Psoas muscle (tissue), 8 donors: ENCODE data around the gene PRSS57. TPM values are rescaled to one million over a fixed set of nuclear protein-coding genes. Genes with fewer than 3 reads are reported as not detected.
"Not testable (repeated sequence)": the region's sequence is repeated elsewhere in the genome, so short reads cannot be mapped to it uniquely, and the experiment has no call there.

Experiments used
- ATAC-seq, 4 donors: fragments of 200-7000 bp; cut with Tn5 transposase; one replicate each; pipeline ENCODE4 v1.9.1; 2020; ENCODE audit warnings: moderate library complexity in 3 of 4, mild to moderate bottlenecking in 2 of 4
- DNase-seq, 2 donors: peaks; one replicate each; pipeline ENCODE4 v3.0.0-alpha.2; 2020
- H3K27ac ChIP-seq: fragments of 200-600 bp; one replicate; pipeline ENCODE4 v1.8.0; 2022
- H3K27me3 ChIP-seq, 3 donors: fragments of 200-600 bp in 1 of 3; one replicate each; pipeline versions ENCODE4 v1.6.1 to v1.8.0; 2013 to 2022; ENCODE audit warnings: low read length in 2 of 3, mild to moderate bottlenecking in 2 of 3, moderate library complexity in 1 of 3; ENCODE audit not compliant: insufficient read depth in 3 of 3
- H3K36me3 ChIP-seq, 2 donors: fragments of 200-600 bp in 1 of 2; one replicate each; pipeline versions ENCODE4 v1.6.1 to v1.8.0; 2013 to 2022; ENCODE audit warnings: low read depth in 1 of 2, mild to moderate bottlenecking in 1 of 2, moderate library complexity in 1 of 2; ENCODE audit not compliant: insufficient read depth in 1 of 2
- H3K4me1 ChIP-seq: fragments of 200-600 bp; one replicate; pipeline ENCODE4 v1.8.0; 2022
- H3K4me3 ChIP-seq: fragments of 200-600 bp; one replicate; pipeline ENCODE4 v1.8.0; 2022; ENCODE audit warnings: mild to moderate bottlenecking
- H3K9me3 ChIP-seq: fragments of 200-600 bp; one replicate; pipeline ENCODE4 v1.8.0; 2022
- WGBS, 3 donors: extraction: QIAGEN DNeasy Blood & Tissue Kit; methylation state at CpG; one replicate each; pipeline versions ENCODE4 v1.1.6 to v1.1.7; 2013; 5-methylcytosine and 5-hydroxymethylcytosine counted together
- intact Hi-C, 2 donors: fragments of 100-400 bp; cut with DNase I; formaldehyde crosslinking; loops; one replicate each; pipeline versions ENCODE4 v1.11.0 to v1.14.2; 2022
- polyA plus RNA-seq, 3 donors: library from polyadenylated mRNA; stranded (reverse); fragments of 200-250 nt; gene quantifications; one replicate each; pipeline ENCODE4 v1.2.3, GENCODE V29; 2013
- total RNA-seq, 4 donors: library from RNA; stranded (reverse); fragmentation: NEBNext Ultra II Directional in 2 of 4; extraction: Animal tissue kit (Norgen Biotek cat#: 25700) in 2 of 4; gene quantifications; one replicate each; pipeline versions ENCODE4 v1.2.1 to v1.2.4, GENCODE V29; 2021 to 2023
- TF ChIP-seq, protein P1 (sequence below): fragments of 200-600 bp; IDR thresholded peaks from one replicate; pipeline ENCODE4 v1.8.0; 2022; ENCODE audit warnings: antibody characterized with exemption
- donor health status: healthy with polysubstance abuse.
- donor health status: DM: no; HTN: no; CAD: no; lungs with moderate emphysema.
- donor health status: Bipolar disorder and iron deficiency.
- donor health status: healthy.
- donor health status: DM: yes; HTN: yes; CAD: no.
- donor health status: DM: no; HTN: no; CAD: no.
- donor health status: DM: no; HTN: no; CAD: no.
- donor health status: DM: yes; HTN: yes; CAD: no.

The PRSS57 gene
- total and polyA plus RNA-seq, 7 donors = 0.05 to 0.25 TPM; not detected in 5

DNA sequence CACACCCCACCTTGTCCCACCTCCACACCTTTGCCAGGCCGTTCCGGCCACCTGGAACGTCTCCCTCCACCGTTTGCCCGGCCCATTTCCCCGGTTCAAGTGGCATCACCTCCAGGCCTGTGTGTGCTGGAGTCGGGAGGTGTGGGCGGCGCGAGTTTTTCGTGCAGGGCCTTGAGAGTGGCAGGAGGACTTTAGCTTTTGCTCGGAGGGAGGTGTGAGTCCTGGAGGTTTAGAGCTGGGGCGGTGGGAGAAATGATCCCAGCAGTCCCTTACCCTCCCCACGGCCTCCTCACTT lies 9.1 kb upstream of the PRSS57 start:
- TF ChIP-seq, protein P1, sequence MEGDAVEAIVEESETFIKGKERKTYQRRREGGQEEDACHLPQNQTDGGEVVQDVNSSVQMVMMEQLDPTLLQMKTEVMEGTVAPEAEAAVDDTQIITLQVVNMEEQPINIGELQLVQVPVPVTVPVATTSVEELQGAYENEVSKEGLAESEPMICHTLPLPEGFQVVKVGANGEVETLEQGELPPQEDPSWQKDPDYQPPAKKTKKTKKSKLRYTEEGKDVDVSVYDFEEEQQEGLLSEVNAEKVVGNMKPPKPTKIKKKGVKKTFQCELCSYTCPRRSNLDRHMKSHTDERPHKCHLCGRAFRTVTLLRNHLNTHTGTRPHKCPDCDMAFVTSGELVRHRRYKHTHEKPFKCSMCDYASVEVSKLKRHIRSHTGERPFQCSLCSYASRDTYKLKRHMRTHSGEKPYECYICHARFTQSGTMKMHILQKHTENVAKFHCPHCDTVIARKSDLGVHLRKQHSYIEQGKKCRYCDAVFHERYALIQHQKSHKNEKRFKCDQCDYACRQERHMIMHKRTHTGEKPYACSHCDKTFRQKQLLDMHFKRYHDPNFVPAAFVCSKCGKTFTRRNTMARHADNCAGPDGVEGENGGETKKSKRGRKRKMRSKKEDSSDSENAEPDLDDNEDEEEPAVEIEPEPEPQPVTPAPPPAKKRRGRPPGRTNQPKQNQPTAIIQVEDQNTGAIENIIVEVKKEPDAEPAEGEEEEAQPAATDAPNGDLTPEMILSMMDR = no peak
- ATAC-seq = peak in 1 of 4 donors; percentile 3
- H3K27ac ChIP-seq = no peak overlapping the region
- no peak overlapping the region for H3K4me3 ChIP-seq
- no peaks in the 10 kb centered on the region for H3K9me3 ChIP-seq
- WGBS, 3 donors = 20 to 30% (median 23%) methylated on average over 14 of the region's 14 CpGs
- H3K4me1 ChIP-seq = no peaks in the 10 kb centered on the region
- intact Hi-C loops = no loop called here
- H3K36me3 ChIP-seq = no peaks in the 10 kb centered on the region
- H3K27me3 ChIP-seq = peaks cover 0 to 61% (median 7%) of the 10 kb centered on the region in 3 donors
- no peak for DNase-seq

DNA sequence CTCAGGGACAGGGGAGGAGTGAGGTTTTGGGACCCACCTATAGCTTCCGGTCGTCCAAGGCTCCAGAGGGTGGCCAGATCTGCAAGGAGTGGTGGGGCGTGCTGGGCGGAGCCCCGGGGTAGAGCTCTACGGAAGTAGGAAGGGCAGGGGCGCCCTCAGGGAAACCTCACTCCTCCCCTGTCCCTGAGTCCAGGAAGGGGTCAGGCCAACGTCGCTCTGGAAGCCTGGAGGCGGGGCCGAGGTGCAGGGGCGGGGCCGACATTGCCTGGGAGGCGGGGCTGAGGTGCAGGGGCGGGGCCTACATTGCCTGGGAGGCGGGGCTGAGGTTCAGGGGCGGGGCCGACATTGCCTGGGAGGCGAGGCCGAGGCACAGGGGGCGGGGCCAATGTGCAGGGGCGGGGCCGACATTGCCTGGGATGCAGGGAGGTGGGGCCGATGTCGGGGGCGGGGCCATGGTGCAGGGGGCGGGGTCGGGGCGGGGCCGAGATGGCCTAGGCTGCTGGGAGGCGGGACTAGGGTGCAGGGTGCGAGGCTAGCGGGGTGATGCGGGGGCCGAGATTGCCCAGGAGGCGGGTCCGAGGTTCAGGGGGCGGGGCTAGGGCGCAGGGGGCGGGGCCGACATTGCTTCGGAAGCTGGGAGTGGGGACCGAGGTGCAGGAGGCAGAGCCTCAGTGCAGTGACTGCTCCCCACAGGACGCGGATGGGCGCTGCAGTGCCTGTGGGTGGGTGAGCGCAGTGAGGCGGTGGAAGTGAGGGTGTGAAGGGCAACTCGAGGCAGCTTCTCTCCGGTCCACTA lies 8.6 kb upstream of the PRSS57 start:
- no peaks in the 10 kb centered on the region for H3K36me3 ChIP-seq
- no peaks in the 10 kb centered on the region for H3K9me3 ChIP-seq
- no peaks in the 10 kb centered on the region for H3K4me1 ChIP-seq
- WGBS, 3 donors = 4 to 10% (median 9%) methylated on average over 40 to 50 of the region's 50 CpGs
- H3K27me3 ChIP-seq = peaks cover 0 to 62% (median 9%) of the 10 kb centered on the region in 3 donors
- H3K4me3 ChIP-seq = peak overlapping the region; percentile 11
- TF ChIP-seq, protein P1 = no peak
- intact Hi-C loops = no loop called here
- ATAC-seq = peak; percentile 69 to 88 (median 78)
- peak; percentile 83 to 90 for DNase-seq
- no peak overlapping the region for H3K27ac ChIP-seq

DNA sequence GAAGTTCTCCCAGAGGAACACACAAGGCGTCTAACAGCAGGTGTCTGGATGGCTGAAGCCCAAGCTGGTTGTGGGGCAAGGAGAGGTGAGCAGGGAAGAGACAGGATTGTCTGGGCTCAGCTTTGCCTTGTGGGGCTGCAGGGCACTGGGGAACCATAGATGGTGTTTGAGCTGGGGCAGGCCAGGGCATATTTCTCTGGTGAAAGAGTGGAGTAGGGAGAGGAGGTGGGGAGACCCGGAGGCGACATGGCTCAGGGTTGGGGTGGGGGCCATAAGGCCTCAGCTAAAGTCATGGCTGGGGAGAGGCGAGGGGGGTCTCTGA lies 8.0 kb upstream of the PRSS57 start:
- intact Hi-C loops = no loop called here
- TF ChIP-seq, protein P1 = no peak
- Histone ChIP-seq H3K27ac (no peak overlapping the region), H3K4me3 (peak overlapping the region; percentile 11), H3K4me1 (no peaks in the 10 kb centered on the region), H3K9me3 (no peaks in the 10 kb centered on the region), H3K27me3 (peaks cover 0 to 65% (median 9%) of the 10 kb centered on the region in 3 donors), H3K36me3 (no peaks in the 10 kb centered on the region)
- DNase-seq = no peak
- ATAC-seq = peak in 1 of 4 donors; percentile 35
- WGBS, 3 donors = 20 to 30% (median 27%) methylated on average over 4 of the region's 4 CpGs

DNA sequence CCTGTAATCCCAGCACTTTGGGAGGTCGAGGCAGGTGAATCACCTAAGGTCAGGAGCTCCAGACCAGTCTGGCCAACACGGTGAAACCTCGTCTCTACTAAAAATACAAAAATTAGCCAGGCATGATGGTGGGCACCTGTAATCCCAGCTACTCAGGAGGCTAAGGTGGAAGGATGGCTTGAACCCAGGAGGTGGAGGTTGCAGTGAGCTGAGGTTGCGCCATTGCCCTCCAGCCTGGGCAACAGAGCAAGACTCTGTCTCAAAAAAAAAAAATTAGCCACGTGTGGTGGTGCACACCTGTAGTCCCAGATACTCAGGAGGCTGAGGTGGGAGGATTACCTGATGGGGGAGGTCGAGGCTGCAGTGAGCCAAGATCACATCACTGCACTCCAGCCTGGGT lies 7.6 kb upstream of the PRSS57 start:
- Histone ChIP-seq H3K4me3 (peak overlapping the region; percentile 11), H3K27me3 (peaks cover 0 to 65% (median 6%) of the 10 kb centered on the region in 3 donors)
- H3K9me3 ChIP-seq, H3K27ac ChIP-seq, intact Hi-C loops, DNase-seq, H3K36me3 ChIP-seq, ATAC-seq, H3K4me1 ChIP-seq: not testable (repeated sequence)
- WGBS, 3 donors = 71 to 72% (median 71%) methylated on average over 6 of the region's 6 CpGs

DNA sequence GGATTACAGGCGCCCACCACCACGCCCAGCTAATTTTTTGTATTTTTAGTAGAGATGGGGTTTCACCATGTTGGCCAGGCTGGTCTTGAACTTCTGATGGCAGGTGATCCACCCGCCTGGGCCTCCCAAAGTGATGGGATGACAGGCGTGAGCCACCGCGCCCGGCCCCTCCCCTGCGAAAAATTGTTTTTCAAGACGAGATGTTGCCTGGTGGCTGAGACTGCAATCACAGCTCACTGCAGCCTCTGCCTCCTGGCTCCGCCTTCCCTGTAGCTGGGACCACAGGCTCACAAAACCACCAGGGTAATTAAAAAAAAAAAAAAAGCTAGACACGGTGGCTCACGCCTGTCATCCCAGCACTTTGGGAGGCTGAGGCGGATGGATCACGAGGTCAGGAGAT lies 4.6 kb upstream of the PRSS57 start:
- H3K36me3 ChIP-seq, DNase-seq, H3K27ac ChIP-seq, intact Hi-C loops, ATAC-seq, H3K4me1 ChIP-seq, H3K4me3 ChIP-seq, H3K9me3 ChIP-seq: not testable (repeated sequence)
- 69 to 74% (median 70%) methylated on average over 11 to 13 of the region's 14 CpGs for WGBS, 3 donors
- peaks cover 0 to 67% (median 10%) of the 10 kb centered on the region in 3 donors for H3K27me3 ChIP-seq

DNA sequence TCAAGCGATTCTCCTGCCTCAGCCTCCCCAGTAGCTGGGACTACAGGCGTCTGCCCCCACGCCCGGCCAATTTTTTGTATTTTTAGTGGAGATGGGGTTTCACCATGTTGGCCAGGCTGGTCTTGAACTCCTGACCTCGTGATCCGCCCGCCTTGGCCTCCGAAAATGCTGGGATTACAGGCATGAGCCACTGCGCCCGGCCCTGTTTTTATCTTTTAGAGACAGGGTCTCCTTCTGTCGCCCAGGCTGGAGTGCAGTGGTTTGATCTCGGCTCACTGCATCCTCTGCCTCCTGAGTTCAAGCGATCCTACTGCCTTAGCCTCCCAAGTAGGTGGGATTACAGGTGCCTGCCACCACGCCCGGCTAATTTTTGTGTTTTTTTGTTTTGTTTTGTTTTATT lies 3.3 kb upstream of the PRSS57 start:
- intact Hi-C loops, H3K27ac ChIP-seq, H3K36me3 ChIP-seq, ATAC-seq, DNase-seq, H3K9me3 ChIP-seq, H3K4me1 ChIP-seq, H3K4me3 ChIP-seq: not testable (repeated sequence)
- peaks cover 0 to 66% (median 9%) of the 10 kb centered on the region in 3 donors for H3K27me3 ChIP-seq
- 87 to 91% (median 91%) methylated on average over 15 of the region's 15 CpGs for WGBS, 3 donors
